AG09319 (cell line): ENCODE results near the gene TSTD1.
A peak's percentile ranks its signal among the peaks of the same experiment; 100 is the strongest.
"Not testable (repeated sequence)": the region's sequence is repeated elsewhere in the genome, so short reads cannot be mapped to it uniquely, and the experiment has no call there.

Experiments
- DNase-seq: peaks from one replicate; pipeline ENCODE4 v3.0.0-alpha.2; 2010; ENCODE audit warnings: low read depth; ENCODE audit errors: extremely low read depth
- CTCF ChIP-seq: IDR thresholded peaks from 2 replicates; pipeline ENCODE4 v1.5.1; 2011; ENCODE audit warnings: low read depth, mild to moderate bottlenecking, inconsistent platforms, low read length, moderate library complexity

Gene TSTD1

DNA sequence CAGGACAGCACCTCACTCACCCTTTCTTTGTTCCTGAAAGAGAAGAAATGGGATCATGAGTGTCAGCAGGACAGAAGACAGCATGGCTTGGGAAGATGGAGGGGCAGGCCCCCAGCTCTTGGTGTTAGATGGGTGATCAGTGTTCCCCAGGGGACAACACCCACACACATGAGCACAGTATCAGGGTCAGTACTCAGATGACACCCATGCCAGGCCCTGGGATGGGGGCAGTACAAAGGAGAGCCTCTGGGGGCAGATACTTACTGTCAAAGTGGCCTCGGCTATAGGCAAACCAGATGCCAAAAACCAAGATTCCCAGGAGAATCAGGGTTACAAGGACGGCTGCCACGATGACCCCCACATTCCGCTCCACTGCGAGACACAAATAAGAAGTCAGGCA is 39.4 kb downstream of the TSTD1 start:
- no peak for TF ChIP-seq CTCF
- DNase-seq = no peak

GRCh38 chr1:160997323-160998038 is 41.3 kb downstream of the TSTD1 start:
- DNase-seq = peak; percentile 19
- peak; percentile 60 for TF ChIP-seq CTCF

GRCh38 chr1:160996178-160996577 is 42.6 kb downstream of the TSTD1 start:
- no peak for DNase-seq
- TF ChIP-seq CTCF = no peak

- TF ChIP-seq CTCF = peak; percentile 48
- DNase-seq = peak; percentile 51
Measured at GRCh38 chr1:160993544-160994193, 45.1 kb downstream of the TSTD1 start.

DNA sequence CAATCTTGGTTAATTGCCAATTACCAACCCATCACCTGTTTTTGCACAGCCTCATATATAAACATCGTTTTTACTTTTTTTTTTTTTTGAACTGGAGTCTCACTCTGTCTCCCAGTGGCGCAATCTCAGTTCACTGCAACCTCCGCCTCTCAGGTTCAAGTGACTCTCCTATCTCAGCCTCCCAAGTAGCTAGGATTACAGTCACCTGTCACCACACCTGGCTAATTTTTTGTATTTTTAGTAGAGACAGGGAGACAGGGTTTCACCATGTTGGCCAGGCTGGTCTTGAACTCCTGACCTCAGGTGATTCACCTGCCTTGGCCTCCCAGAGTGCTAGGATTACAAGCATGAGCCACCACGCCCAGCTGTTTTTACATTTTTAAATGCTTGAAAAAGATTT is 46.7 kb downstream of the TSTD1 start:
- DNase-seq = not testable (repeated sequence)
